GM19240 (cell line): ENCODE data around the gene METTL26.

Source experiments
- DNase-seq: peaks from one replicate; pipeline ENCODE4 v3.0.0; 2011; ENCODE audit warnings: low spot score; ENCODE audit not compliant: insufficient read length

The METTL26 gene

DNA sequence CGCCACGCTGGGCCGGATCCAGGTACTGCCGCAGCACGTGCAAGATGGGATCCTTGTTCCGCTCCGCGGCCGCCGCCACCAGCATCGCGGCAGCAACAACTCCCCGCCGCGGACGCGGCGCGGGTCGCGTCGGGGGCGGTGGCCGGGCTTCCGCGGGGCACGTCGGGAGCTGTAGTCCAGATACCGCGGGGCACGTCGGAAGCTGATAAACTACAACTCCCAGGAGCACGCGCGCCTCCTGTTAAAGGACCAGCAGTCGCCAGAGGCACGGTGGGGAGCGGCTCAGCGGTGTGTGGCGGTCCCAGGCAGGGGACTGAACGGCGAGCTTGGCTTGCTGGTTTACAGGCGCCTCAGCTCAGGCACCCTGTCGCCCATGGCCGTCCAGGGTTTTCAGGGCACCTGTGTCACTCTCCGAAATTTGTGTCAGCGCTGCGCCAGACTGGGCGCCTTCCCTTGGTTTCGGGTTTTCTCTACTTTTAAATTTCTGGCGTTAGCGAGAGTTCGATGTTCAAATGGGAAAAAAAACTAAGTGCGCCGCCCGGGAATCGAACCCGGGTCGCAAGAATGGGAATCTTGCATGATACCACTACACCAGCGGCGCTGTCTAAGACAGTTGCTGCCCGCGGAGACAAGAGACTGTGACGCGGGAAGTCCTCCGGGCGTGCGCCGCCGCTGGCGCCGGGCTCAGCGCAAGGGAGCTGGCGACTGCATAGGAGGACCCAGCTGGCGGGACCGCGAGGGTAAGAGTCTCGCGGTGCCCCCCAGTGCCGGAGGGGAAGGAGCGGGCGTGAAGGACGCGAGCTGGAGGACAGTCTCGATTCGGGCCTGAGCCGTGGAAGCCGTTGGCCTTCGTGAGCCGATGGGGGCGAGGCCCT, at the start of gene METTL26:
Gene METTL26 (minus strand): TSS at position 100 of the 875 bp plus-strand sequence. CDS start 15 bp downstream, at position 85.
- DNase-seq: peak; percentile 99

DNA sequence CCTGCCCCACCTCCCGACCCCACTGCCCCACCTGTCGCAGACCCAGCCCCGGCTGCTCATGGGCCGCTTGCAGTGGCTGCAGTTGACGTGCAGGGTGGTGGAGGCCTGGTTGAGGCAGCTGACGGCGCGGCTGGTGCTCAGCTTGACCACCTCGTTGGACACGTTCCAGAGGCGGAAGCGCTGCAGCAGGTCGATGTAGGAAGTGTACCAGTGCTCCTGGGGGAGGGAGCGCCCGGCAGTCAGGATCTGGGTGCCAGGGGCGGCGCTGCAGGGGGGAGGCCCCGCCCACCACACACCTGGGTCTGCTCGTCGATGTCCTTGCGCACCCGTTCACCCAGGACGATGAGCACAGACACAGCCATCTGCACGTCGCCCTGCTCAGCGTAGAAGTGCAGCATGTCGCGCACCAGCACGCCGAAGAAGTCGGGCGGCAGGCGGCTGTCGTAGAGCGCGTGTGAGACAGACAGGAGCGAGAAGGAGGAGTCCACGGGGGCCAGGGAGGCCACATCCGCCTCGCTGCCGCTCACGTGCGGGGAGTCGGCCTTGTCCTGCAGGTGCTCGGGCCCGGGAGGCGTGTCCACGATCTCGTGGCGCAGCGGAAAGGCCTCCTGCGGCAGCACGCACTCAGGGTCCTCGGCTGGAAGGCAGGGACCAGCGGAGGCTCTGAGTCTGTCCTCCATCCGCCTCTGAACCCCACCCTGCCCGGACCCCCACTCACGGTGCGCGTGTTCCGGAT, 49.0 kb upstream of the METTL26 start:
- DNase-seq: no peak

DNA sequence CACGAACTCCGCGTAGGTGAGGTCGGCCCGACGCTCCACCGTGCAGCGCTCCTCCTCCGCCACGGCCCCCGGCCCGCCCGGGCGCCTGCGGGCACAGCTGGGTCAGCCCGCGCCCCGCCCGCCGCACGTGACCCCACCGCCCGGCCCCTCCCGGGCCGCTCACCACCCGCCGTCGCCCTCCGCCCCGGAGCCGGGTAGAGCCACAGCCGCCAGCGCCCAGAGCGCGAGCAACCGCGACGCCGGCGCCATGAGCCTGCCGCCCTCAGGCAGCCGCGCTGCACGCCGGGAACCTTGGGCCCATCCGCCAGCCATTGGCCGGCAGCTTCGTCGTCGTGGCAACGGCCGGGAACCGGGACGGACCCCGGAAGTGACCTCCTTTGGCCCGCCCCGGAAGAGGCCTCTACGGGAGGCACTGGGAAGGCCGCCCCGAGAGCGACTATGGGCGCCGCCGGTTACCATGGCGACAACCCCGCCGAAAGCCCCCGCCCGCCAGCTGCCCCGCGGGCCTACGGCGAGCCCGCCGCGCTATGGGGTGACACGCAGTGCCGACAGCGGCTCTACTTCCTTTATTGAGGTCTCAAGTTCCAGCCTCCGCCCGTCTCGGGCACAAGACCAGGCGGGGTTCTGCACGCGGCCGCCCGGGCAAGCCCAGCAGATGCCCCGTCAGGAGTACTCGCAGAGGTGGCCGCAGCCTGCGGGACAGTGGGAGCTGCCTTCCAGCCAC, 48.1 kb upstream of the METTL26 start, which contains the start of gene JMJD8:
Gene JMJD8 (minus strand): TSS at position 264 of the 724 bp plus-strand sequence. CDS start 15 bp downstream, at position 249.
- DNase-seq: peak; percentile 99

DNA sequence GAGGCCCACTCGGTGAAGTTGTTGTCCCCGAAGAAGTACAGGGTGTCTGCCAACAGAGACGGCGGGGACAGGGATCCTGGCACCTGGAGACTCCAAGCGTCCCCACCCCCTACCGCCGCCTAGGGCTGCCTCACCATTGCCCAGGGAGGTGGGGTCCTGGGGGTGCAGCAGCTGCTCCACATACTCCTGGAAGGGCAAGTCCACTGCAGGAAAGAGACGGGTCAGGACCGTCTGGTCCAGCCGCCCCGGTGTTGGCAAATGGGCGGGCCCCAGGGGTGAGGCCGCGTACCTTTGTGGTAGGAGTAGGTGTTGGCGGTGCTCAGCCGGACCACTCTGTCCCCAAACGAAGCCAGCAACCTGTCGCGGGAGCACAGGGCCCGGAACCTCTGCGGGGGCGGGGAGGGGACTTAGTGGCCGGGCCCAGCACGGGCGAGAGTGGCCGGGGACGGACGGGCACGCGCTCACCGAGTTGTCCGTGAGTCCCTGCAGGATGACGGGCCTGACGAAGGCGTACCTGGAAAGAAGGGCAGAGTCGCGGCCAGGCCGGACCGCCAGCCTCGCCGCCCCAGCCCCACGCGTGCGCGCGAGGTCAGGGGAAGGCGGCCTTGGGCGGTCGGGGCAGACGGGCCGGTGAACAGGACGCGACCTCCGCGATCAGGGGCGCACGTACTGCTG, 47.4 kb upstream of the METTL26 start:
- DNase-seq: no peak

- DNase-seq: no peak
These were observed 46.6 kb upstream of the METTL26 start for GRCh38 chr16:682493-683395.

- no peak for DNase-seq
These were observed 45.8 kb upstream of the METTL26 start for GRCh38 chr16:681746-682427.

DNA sequence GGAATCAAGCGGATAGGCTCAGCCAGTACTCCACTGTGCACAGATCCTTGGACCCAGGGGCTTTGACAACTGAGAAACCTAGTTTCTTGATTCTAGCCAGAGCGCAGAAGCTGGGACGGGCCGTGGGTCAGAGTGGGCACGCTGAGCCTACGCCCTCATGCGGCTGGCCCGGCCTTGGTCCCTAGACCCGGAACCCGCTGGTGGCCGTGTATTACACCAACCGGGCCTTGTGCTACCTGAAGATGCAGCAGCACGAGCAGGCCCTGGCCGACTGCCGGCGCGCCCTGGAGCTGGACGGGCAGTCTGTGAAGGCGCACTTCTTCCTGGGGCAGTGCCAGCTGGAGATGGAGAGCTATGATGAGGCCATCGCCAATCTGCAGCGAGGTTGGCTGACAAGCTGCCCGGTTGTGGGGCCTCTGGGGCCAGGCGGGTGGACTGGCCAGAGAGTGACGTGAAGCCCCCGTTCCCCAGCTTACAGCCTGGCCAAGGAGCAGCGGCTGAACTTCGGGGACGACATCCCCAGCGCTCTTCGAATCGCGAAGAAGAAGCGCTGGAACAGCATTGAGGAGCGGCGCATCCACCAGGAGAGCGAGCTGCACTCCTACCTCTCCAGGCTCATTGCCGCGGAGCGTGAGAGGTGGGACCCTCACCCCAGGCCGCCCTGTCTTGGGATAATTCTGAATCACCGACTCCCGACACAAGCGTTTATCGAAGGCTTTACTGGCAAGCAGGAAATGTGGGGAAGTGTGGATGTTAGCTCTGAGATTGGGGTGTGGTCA, 45.1 kb upstream of the METTL26 start:
- no peak for DNase-seq

DNA sequence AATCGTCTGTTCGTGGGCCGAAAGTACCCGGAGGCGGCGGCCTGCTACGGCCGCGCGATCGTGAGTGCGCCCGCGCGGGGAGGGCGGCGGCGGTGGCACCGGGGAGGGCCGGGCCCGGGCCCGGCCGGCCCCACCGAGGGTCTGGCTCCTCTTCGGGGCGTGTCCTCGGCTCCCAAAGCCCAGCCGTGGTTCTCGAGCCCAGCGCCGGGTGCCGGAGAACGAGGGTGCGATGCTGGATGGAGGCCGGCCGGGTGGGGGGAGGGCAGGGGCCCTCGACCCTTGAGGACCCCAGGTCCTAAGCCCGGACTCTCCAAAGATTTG, 44.5 kb upstream of the METTL26 start:
- DNase-seq: no peak

DNA sequence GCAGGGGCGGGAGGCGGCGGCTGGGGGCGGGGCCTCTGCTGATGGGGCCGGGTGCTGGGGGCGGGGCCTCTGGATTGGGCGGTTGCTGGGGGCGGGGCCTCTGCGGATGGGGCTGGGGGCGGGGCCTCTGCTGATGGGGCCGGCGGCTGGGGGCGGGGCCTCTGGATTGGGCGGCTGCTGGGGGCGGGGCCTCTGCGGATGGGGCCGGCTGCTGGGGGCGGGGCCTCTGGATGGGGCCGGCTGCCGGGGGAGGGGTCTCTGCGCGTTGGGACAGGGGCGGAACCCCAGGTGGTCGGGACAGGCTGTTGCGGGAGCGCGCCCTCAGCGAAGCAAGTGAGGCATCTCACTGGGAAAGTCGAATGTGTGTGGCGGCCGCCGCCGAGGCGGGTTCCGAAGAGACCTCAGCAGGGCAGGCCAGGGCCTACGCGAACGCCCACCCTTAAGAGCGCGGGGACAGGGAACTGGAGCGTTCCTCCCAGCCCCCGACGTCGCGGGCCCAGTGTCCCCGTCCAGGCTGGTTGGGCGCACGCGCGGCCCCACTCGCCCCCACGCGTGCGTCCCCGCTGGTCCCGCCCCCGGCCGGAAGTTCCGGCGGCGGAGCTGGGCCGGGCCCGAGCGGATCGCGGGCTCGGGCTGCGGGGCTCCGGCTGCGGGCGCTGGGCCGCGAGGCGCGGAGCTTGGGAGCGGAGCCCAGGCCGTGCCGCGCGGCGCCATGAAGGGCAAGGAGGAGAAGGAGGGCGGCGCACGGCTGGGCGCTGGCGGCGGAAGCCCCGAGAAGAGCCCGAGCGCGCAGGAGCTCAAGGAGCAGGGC, 43.9 kb upstream of the METTL26 start, which contains the start of gene STUB1:
Gene STUB1 (plus strand): TSS at position 597 of the 811 bp plus-strand sequence. CDS start 116 bp downstream, at position 713.
- peak; percentile 67 for DNase-seq

GRCh38 chr16:678858-679813, 43.0 kb upstream of the METTL26 start:
- DNase-seq: no peak

- DNase-seq: no peak
These were observed 42.2 kb upstream of the METTL26 start for GRCh38 chr16:678209-678857.

DNA sequence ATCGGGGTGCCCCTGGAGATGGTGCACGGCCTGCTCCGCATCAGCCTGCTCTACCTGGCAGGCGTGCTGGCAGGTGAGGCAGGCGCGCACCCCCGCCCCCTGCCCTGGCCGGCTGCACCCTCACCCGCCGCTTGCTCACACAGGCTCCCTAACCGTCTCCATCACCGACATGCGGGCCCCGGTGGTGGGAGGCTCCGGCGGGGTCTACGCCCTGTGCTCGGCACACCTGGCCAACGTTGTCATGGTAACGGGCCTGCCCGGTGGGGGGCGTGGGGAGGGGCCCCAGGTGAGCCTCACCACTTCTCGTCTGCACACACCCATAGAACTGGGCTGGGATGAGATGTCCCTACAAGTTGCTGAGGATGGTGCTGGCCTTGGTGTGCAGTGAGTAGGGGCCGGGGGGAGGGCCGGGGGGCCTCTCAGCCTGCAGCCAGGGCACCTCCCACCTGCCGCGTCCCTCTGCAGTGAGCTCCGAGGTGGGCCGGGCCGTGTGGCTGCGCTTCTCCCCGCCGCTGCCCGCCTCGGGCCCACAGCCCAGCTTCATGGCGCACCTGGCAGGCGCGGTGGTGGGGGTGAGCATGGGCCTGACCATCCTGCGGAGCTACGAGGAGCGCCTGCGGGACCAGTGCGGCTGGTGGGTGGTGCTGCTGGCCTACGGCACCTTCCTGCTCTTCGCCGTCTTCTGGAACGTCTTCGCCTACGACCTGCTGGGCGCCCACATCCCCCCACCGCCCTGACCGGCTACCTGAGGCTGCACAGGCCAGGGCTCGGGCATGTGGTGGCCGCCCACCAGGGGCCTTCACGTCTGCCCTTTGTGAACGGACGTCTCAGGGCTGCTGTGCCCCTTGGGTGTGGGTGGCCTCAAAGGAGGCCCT, 41.4 kb upstream of the METTL26 start:
- DNase-seq: no peak

DNA sequence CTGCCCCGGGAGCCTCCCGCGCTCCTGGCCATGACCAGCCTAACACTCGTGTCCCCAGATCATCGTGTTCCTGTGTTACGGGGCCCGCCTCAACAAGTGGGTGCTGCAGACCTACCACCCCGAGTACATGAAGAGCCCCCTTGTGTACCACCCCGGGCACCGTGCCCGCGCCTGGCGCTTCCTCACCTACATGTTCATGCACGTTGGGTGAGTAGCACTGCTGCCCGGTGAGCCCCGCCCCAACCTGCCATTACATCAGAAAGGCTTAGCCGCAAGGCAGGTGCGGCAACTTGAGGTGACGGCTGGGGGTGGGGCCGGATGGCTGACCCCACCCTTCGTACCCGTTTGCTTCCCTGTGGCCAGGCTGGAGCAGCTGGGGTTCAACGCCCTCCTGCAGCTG, 40.8 kb upstream of the METTL26 start:
- no peak for DNase-seq

DNA sequence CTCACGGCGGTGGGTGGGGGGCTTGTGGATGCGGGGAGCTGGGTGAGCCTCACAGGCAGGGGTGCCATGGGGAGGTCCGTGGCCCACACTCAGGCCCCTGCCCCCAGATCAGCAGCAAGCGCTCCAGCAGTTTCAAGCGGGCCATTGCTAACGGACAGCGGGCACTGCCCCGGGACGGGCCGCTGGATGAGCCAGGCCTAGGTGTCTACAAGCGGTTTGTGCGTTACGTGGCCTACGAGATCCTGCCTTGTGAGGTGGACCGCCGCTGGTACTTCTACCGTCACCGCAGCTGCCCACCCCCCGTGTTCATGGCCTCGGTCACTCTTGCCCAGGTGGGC, 40.4 kb upstream of the METTL26 start:
- DNase-seq: no peak

DNA sequence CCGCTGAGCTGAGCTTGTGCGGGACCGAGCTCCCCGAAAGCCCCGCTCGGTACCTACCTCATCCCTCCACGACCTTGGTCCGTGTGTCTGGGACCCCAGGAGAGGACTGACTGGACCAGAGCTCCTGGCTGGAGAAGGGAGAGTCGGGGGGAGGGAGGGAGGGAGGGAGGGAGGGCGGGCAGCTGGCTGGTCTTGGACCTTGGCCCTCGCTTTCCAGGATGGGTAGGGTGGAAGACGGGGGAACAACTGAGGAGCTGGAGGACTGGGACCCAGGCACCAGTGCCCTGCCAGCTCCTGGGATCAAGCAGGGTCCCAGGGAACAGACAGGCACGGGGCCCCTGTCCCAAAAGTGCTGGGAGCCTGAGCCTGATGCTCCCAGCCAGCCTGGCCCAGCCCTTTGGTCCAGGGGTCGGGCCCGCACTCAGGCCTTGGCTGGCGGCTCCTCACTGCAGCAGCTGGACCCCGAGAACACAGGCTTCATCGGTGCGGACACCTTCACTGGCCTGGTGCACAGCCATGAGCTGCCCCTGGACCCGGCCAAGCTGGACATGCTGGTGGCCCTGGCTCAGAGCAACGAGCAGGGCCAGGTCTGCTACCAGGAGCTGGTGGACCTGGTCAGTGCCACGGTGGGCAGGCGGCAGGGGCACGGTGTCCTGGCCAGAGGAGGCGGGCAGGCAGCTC, 39.9 kb upstream of the METTL26 start:
- DNase-seq: no peak
